NCI-H2107 treated with DMSO at 0.1 percent for 48 hours (cell line): ENCODE measurements around the gene KCTD16.

Experiments
- DNase-seq: peaks from one replicate; lab custom pipeline; 2025; ENCODE audit not compliant: unreplicated experiment; lab: John Stamatoyannopoulos, UW

Gene KCTD16

DNA sequence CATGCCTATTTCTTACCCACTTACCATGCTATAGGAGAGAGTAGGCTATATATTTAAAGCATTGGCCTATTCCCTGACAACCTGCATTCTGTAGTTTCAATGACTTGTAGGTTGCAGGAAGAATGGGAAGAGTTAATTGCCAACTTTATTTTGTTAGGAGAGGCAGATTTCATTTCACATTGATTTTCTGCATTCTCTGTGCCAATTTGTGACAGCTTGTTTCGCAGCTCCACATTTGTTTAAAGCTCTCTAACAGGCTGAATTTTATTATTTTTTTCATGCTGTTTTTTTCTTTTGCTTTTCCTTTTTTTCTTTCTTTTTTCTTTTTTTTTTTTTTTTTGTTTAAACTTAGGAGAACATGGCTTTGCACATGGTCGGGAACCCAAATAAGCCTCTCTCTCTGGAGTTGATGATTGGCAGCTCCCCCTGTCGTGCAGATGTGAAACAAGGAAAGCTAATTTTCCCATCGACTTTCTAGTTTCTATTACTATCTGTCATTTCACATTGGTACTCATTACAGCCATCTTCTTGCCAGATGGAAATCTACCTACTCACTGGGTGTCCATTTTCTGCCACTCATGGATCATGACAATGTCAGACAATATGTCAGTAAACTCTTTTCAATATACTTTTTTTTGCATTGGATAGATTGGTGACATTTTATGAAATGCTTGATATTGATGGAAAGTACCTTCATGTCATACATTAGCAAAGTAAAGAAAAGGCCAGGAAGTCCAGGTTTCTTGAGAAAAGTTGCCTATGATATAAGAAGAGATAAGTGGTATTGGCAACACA, 223.2 kb downstream of the KCTD16 start:
- DNase-seq: no peak

DNA sequence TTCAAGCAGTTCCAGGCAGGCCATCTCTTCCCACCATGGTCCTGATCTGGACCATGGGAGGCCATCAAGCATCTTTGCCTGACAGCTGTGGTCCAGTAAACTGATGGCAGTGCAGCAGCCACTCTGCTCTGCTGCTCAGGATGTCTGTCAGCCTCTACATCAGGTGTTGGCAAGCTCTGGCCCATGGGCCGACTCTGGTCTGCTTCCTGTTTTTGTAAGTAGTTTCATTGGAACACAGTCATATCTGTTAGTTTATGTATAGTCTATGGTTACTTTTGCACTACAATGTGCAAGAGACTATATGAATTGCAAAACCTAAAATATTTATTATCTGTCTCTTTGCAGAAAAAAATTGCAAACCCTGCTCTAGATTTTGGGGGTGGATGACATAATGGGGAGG, 225.0 kb downstream of the KCTD16 start:
- DNase-seq: no peak

DNA sequence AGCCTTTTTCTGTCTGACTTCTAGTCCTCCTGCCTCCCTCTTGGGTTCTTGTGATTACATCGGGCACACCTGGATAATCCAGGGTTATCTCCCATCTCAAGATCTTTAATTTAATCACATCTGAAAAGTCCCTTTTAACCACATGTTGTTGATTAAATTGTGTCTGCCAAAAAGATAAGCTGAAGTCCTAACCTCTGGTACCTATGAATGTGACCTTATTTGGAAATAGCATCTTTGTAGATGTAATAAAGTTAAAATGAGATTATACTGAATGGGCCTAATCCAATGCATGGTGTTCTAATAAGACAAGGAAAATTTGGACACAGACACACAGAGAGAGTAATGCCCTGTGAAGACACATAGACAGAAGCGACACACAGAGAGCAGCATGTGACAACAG, 232.4 kb downstream of the KCTD16 start:
- no peak for DNase-seq

DNA sequence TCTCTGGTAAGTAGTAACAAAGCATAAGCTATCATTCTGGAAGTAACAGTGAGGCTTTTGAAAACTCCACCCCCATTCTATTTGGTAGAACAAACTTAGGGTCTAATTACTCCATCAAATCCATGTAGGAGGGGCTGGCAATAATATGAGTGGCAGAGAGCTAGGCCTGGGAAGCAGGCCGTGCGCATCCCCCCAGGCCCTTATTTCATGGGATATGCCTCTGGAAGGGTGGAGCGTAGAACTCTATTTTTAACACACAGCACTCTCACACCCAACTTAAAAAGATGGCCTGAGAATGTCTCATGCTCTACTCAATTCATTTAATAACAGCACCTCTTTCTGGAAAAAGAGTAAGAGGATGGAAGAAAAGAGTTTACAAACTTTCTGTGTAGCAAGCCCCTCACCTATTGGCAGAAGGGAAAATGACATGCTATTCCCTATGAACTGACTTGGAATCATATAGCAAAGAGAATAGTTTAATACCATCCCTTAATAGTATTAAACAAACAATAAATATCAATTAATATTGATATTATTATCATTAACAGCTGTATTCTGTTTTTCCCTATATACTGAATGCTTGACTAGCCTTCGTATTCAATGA, 233.2 kb downstream of the KCTD16 start:
- no peak for DNase-seq

DNA sequence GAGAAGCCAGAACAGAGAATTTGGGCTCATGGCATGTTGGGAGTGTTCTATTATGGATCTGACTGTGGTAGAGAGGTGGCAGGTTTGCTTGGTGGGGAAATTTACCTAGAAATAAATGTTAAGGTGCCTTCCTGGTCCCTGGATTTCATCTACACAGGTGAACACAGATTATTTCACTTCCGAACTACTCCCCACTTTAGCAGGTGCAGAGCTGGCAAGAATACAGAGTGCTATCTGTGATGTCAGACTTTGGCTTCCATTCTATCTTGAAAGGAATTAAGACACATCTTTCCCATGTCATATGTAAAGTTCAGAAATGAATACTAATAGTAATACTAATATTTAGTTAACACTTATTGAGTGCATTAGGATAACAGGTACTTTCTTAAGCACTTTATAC, 234.0 kb downstream of the KCTD16 start:
- no peak for DNase-seq

DNA sequence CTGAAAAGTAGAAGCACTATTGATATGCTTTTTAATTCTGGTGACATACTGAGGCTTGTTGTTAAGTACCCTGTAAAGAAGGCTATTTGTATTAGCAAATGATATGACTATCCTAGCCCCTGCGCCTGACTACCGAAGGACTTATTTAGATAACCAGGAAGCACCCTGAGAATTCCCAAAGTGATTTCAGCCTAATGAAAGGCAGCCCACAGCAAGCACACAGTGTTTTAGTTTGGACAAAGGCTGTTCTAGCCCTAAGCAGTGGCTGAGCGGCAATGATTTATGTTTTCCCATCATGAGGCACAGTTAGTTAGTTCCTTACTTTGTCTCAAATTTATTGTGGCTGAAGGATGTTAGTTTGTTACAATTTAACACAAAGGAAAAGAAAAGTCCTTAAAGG, 235.3 kb downstream of the KCTD16 start:
- no peak for DNase-seq

DNA sequence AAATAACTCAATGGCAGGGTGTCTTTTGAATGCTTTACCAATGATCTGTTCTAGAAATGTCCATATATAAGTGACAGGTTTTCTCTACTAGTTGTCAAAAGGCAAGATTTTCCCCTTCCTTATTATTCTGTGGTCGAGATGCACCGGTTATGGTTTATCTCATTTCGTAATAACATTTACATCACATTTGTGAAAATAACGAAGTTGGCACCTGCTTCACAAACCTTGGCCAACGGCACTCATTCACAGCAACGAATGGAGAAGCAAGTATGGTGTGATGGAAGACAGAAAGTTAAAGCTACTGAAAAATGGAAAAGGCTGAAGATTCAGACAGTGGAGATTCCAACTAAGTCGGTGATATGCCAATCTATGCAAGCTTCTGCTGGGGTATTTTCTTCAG, 235.8 kb downstream of the KCTD16 start:
- DNase-seq: no peak

DNA sequence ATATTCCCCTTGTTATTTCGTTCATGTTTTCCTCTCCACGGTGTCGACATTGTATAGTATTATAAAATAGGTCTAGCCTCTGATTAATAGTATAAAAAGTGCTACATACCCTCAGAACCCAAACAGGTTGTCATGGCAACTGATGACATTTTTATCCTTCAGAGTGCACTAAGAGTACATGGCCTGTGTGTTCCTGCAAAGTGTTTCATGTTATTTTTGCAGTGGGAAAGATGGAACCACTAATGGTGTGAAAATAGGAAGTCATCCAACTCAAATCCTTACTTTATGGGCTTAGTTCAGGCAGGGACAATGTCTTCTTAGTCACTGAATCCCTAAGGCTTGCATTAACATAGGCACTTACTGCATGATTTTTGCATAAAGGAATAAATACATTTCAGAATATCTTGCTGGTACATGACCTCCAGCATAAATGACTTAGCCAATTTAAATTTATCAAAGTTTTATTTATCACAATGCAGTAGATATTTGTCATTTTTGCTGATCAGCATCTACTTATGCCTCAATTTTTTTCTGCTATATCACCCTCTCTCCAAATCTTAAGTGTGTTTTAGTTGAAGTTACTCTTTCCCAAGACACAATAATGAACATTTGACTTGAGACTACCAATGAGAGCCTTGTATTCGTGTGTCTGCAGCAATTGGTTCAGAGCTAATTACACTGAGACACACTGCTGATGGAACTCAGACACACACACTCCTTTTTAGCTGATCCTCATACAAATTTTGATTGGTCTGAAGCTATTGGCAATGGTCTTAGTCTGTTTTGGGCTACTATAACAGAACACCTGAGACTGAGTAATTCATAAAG, 243.7 kb downstream of the KCTD16 start:
- no peak for DNase-seq

DNA sequence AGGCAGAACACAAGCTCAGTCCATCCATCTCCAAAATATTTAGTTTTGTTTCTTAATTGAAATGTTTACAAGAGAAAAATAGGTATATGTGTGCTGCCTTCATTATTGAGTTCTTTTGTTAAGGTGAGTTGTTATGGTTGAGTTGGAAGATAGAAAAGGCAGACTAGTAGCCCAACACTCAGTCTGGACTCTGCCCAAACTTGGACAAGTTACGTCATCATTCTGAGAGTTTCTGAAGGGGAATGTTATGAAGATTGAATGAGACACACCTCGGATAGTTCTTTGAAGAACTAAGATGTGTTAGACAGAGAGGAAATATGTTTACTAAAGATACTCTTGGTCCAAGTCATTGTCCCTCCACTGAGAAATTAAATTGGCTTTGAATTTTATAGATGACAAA, 245.5 kb downstream of the KCTD16 start:
- no peak for DNase-seq

DNA sequence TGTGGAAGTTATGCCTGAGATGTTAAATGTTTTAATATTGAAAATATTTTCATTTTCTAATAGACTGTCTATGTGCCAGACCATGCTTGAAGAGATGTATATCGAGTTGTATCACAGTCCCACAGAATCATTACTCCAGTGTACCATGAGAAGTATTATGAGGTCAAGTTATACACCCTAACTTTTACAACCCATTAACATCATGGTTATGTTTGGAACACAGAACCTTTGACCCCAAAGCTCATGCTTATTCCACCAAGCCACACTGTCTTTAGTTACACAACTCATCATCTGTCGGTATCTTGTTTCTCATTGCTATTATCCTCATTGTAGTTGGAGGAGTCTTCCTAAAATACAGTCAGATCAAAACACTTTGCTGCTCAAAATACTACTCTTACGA, 248.0 kb downstream of the KCTD16 start:
- no peak for DNase-seq

DNA sequence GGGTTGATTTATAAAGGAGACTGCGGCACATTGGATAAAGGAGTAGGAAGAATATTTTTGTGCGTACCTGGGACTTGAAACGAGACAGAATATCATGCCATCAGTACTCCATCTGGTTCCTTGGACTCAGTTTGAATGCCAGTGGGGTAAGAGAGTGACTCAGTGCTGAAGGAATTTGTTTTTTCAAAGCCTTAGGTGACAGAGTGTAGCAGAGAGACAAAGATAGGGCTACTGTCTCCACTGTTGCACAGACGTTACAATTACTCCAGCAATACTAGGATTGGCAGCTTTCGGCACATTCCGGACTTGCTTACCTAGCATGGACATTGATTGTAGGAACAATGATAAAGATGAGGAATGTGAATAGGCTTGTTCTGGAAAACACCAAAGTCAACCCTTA, 250.7 kb downstream of the KCTD16 start:
- no peak for DNase-seq

DNA sequence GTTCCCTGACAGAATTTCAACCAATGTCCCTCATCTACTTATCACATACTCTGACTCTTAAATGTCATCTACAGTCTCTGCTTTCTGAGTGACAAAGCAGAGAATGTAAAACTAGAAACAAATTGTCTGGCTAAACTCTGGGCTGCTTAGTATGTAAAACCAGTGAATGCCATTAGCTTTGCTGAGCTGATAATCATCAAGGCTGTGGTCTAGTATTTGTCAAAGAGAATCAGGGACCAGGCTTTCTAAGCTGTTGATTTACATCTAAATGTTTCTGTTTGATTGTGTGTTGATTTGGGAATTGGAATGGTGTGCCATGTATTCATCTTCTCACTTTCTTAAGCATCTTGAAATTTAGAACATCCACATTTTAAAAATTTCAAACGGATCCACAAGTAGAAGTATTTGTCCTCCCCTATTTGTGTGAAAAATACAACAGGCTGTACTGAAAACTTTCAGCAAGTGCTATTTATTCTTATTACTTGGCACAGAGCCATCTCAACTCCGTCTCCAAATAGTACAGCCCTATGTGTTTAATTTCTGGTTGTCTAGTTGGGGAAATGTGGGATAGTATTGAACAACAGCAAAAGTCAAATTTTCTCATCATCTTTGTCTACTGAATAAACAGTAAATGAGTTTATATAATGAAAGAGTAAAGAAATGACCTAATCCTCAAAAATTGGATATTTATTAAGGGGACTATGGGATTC, 251.5 kb downstream of the KCTD16 start:
- DNase-seq: no peak

DNA sequence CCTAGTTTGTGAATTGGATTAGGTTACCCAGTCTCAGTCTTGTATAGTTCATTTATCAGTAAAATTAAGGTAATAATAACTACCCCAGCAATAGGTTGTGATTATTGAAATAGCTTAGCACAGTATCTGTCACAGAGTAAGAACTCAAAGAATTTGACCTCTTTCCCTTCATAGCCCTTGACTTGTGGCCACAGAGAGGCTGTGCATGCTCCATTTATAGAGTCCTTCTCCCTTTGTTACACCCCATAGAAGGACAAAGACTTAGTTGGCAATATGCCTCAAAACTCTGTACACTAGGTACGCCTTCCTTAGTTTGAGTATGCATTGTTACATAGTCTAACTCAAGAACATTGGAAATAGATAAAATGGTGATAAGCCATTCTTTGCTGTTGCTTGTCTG, 257.2 kb downstream of the KCTD16 start:
- DNase-seq: no peak

DNA sequence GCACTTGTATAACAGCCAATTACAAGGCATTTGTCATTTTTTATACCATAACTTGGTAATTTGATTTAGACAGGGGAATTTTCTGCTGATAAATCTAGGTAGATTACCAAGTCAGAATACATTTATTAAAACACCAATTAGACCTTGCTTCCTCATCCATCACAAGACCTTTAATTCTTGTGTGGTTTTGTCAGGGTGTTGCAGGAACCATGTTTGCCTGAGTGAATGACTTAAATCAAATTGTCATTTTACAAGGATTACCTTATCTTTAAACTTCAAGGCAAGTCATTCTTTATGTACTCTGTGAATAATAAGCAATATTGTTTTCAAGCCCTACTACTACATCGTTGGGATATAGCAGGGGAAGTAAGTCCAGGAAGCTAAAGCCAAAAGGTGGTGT, 257.7 kb downstream of the KCTD16 start:
- DNase-seq: no peak

DNA sequence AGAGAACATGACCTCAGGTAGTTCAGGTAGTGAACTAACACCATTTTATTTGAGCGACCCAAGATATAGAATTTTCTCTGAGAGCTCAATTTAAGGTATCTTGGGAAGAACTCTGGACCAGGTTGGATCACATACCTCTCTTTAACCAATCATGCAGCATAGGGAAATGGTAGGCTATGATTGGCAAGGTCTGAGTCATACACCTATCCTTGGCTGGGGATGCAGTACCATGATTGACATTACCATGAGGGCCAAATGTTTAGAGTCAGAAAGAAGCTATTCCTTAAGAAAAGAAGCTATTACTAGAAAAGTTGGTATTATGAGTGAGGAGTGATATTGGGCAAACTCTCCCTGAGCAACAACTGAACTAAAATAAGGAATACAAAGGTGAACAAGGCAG, 258.7 kb downstream of the KCTD16 start:
- DNase-seq: no peak

DNA sequence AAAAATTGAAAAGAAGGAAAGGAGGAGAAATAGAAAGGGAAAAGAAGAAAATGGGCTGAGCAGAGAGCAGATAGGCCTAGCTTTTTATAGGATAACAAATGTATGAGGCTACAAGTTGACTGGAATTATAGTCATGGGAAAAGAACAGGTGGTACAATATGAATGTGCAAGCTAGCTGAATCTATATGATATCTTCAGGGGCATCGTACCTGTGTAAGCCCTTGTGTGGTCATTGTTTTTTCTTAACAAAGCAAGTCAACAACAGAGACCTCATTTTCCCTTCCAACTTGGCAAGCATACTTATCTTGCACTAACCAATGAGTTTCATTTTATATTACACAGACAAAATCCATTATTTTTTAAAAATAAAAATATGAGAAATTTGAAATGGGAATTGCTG, 259.2 kb downstream of the KCTD16 start:
- no peak for DNase-seq

DNA sequence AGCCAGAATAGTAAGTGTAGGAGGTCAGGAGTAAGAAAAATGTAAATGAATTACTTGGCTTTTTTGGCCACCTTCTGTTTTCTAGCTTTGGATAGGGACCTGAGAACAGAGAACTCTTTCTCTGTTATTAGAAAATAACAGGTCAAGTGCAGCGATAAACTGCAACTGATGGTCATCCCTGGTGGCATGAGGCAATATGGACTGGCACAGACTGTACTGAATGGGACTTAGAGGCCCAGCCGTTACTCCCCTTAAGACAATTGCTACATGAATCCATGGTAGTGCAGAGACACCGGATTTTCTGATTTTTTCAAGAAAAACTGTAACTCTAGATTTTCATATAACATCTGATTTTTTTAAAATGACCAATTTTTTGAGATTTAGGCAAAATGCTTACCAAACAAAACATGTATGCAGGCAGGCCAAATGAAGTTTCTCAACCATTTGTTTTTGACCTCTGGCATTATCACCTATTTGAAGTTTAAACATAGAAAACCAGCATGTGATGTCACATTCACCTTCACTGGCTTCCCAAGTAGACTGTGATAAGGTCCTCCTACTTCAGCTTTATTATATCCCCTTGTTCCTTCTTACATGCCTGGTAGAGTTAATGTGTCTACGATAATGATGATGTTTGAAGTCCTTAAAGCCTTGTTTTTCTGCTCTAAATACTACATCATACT, 262.6 kb downstream of the KCTD16 start:
- DNase-seq: no peak

DNA sequence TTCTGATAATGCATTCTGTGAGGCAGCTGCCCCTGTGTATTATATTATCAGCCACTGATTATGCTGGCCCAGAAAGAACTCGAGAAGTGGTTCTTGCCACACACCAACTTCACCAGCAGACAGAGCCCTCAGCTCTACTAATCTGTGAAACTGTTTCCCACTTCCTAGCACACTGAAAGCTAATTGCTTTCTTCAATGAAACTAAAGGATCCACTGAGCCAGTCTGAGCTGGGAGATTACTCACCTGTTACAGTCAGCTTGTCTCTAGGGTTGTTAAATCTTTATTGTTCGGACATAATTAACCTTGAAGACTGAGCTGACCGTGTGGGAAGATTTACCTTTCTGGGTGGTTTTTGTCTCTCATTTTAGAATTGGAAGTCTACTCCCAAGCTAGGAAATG, 263.2 kb downstream of the KCTD16 start:
- DNase-seq: peak; percentile 62

DNA sequence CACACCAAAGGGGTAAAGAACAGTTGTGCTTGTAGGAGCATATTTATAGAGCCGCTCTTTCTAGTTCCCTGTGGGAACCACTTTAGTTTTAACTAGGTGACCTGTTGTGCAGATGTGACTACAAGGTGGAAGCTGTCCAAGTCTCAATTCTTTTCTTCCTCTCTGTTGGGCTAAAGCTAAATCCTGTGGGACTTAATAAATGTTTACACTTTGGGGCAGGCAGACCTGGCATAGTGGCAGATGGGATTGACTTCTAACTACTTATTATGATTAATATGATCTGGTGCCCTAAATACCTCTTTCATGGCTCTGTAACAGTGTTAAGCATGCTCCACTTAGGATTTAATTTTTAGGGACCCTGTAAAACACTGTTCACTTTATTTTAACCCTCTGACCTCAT, 265.3 kb downstream of the KCTD16 start:
- DNase-seq: peak; percentile 95

DNA sequence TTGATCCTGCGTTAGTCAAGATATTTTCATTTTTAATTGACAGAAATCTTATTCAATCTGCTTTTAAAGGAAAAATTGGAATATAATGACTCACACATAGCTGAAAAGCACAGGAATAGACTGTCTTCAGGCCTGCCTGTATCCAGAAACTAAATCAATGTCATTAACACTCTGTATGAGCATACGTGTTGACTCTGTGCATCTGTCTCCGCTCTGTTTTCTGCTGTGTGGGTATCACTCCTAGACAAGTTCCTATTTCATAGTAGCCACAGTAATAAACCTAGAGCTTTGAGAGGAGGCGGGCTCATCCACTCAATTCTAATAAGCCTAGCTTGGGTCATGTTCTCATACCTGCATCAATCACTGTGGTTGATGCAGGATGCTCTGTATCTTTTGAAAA, 267.6 kb downstream of the KCTD16 start:
- no peak for DNase-seq

DNA sequence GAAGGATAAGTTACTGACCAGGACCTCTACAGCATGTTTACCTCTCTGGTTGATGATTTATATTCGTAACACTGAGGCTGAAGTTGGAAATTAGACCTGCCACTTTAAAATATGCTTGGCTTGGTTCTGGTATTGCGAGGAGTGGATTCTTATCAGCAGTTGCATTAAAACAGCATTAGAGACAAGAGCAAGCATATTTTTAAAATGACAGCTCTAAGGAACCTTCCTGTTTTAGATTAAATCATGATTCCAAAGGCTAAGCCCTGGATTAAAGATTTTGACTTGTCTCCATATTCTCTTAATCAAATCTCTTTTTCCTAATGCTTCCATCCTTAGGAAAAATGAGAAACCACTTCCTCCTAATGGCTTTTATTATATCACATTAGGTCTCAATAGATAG, 277.8 kb downstream of the KCTD16 start:
- DNase-seq: no peak
